Ascending aorta (tissue), 2 donors: ENCODE measurements around the gene SCML1. TPM values are rescaled to one million over a fixed set of nuclear protein-coding genes. Genes with fewer than 3 reads are reported as not detected.

Source experiments
- DNase-seq, 2 donors: peaks; one replicate each; pipeline ENCODE4 v3.0.0-alpha.2; 2019; ENCODE audit warnings: low spot score in 2 of 2
- H3K27ac ChIP-seq, 2 donors: fragments of 200-600 bp; sonication (generic); one replicate each; pipeline ENCODE4 v1.5.1; 2016 to 2017; ENCODE audit warnings: mild to moderate bottlenecking in 1 of 2
- H3K27me3 ChIP-seq: fragments of 200-600 bp; sonication (generic); one replicate; pipeline ENCODE4 v1.5.1; 2017
- H3K36me3 ChIP-seq, 2 donors: fragments of 200-600 bp; sonication (generic); one replicate each; pipeline ENCODE4 v1.5.1; 2016
- H3K4me1 ChIP-seq, 2 donors: fragments of 200-600 bp; sonication (generic); one replicate each; pipeline ENCODE4 v1.5.1; 2016 to 2017; ENCODE audit warnings: mild to moderate bottlenecking in 1 of 2
- H3K4me3 ChIP-seq, 2 donors: fragments of 200-600 bp; sonication (generic); one replicate each; pipeline ENCODE4 v1.5.1; 2016 to 2017; ENCODE audit warnings: mild to moderate bottlenecking in 1 of 2
- H3K9me3 ChIP-seq, 2 donors: fragments of 200-600 bp; sonication (generic); one replicate each; pipeline ENCODE4 v1.5.1; 2016
- CTCF ChIP-seq, 3 experiments: fragments of 200-600 bp in 2 of 3; fragments of 450-650 bp in 1 of 3; sonication (generic) in 2 of 3; IDR thresholded peaks; one replicate each; pipeline ENCODE4 v1.5.1; 2016 to 2019; ENCODE audit warnings: antibody characterized with exemption in 3 of 3, mild to moderate bottlenecking in 1 of 3, moderate library complexity in 1 of 3
- intact Hi-C: fragments of 100-400 bp; cut with DNase I; formaldehyde crosslinking; loops from one replicate; pipeline ENCODE4 v1.15.1; 2023
- total RNA-seq: library from RNA; depleted of rRNA; stranded (reverse); fragments of >200 nt; gene quantifications from one replicate; pipeline ENCODE4 v1.1.0, GENCODE V29; 2016

SCML1 gene
- total RNA-seq, 1 donor from 2014 or later = 5.7 TPM

- intact Hi-C loops = no loop called here
Measured at GRCh38 chrX:17700976-17701375, 36.3 kb upstream of the SCML1 start.

GRCh38 chrX:17703201-17703600 is 34.1 kb upstream of the SCML1 start:
- Histone ChIP-seq H3K27ac (no peak overlapping the region), H3K4me3 (no peak overlapping the region), H3K9me3 (no peaks in the 10 kb centered on the region), H3K4me1 (no peaks in the 10 kb centered on the region), H3K27me3 (no peaks in the 10 kb centered on the region), H3K36me3 (no peaks in the 10 kb centered on the region)
- no peak for TF ChIP-seq CTCF (IDR thresholded peaks at IDR 0.05)
- no peak for DNase-seq
- intact Hi-C loops = no loop called here

More at GRCh38 chrX:17700976-17701375, 36.3 kb upstream of the SCML1 start:
- no peak for DNase-seq
- no peak for TF ChIP-seq CTCF (IDR thresholded peaks at IDR 0.05)
- H3K4me3 ChIP-seq = no peak overlapping the region
- H3K27me3 ChIP-seq = no peaks in the 10 kb centered on the region
- no peak overlapping the region for H3K27ac ChIP-seq
- no peaks in the 10 kb centered on the region for H3K4me1 ChIP-seq
- H3K36me3 ChIP-seq = no peaks in the 10 kb centered on the region
- no peaks in the 10 kb centered on the region for H3K9me3 ChIP-seq

GRCh38 chrX:17705211-17705610 is 32.1 kb upstream of the SCML1 start:
- Histone ChIP-seq H3K4me1 (no peaks in the 10 kb centered on the region), H3K27ac (no peak overlapping the region), H3K36me3 (no peaks in the 10 kb centered on the region), H3K4me3 (no peak overlapping the region), H3K9me3 (no peaks in the 10 kb centered on the region), H3K27me3 (no peaks in the 10 kb centered on the region)
- intact Hi-C loops = no loop called here
- no peak for DNase-seq
- TF ChIP-seq CTCF (IDR thresholded peaks at IDR 0.05) = no peak

DNA sequence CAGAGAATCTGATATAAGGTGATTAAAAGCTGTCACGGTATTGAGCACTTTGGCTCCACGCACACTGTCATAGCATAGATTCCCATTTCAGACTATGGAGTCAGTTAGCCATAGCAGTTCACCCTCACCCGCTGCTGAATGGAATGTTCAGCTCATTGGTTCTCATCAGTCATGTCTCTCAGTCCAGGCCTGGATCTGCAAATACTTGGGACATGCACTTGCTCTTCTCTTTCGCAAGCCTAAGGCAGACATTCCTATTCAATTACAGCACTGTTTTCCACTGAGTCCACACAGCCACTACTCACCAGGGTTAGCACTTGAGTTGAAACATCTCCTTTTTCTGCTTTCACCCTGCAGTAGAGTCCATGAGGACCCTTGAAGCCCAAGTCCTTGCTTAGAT is 30.6 kb upstream of the SCML1 start:
- no peak overlapping the region for H3K4me3 ChIP-seq
- no peaks in the 10 kb centered on the region for H3K9me3 ChIP-seq
- intact Hi-C loops = no loop called here
- no peak for DNase-seq
- H3K36me3 ChIP-seq = no peaks in the 10 kb centered on the region
- H3K27ac ChIP-seq = no peak overlapping the region
- no peak for TF ChIP-seq CTCF (IDR thresholded peaks at IDR 0.05)
- H3K27me3 ChIP-seq = no peaks in the 10 kb centered on the region
- H3K4me1 ChIP-seq = no peaks in the 10 kb centered on the region

DNA sequence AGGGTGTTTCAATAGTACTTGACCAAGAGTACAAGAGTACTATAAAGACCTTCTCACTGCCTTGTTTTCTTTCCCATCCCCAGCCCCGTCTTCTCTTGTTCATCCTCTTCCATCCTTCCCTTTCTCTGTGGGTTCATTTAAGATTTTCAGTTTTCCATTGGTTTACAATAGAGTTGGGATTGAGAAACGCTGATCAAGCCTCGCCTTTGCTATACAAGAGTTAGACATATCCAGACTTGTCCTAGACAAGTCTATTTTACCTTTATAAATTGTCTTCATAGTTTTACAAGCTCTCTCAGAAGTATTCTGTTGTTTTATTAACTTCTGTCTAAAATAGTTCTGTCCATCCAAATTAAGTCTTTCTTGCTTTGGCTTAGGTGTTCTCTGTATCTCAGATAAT is 29.6 kb upstream of the SCML1 start:
- TF ChIP-seq CTCF (IDR thresholded peaks at IDR 0.05) = no peak
- intact Hi-C loops = no loop called here
- H3K9me3 ChIP-seq = no peaks in the 10 kb centered on the region
- no peak overlapping the region for H3K27ac ChIP-seq
- no peaks in the 10 kb centered on the region for H3K4me1 ChIP-seq
- no peaks in the 10 kb centered on the region for H3K27me3 ChIP-seq
- no peak overlapping the region for H3K4me3 ChIP-seq
- no peak for DNase-seq
- no peaks in the 10 kb centered on the region for H3K36me3 ChIP-seq

DNA sequence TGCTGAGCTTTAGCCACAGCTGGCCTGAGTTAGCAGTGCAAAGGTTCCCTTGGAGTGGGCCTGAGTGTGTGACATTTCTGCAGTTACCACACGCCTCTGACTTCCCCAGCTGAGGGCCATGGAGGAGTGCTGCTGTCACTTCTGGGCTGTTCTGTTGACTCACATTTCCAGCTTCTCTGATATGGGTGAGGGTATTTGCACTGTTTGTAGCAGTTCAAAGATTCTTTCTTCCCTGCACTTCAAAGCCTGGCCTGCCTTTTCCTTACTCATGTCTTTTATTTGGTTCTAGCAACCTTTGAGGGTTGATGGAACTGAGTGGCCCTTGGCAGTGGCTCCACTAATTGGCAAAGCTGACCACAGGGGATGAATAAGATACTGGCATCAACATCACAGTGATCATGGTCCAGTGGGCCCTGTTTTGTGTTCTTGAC is 26.4 kb upstream of the SCML1 start:
- H3K9me3 ChIP-seq = no peaks in the 10 kb centered on the region
- H3K27ac ChIP-seq = no peak overlapping the region
- H3K4me1 ChIP-seq = no peaks in the 10 kb centered on the region
- intact Hi-C loops = no loop called here
- no peak for TF ChIP-seq CTCF (IDR thresholded peaks at IDR 0.05)
- no peak overlapping the region for H3K4me3 ChIP-seq
- no peaks in the 10 kb centered on the region for H3K36me3 ChIP-seq
- H3K27me3 ChIP-seq = no peaks in the 10 kb centered on the region
- DNase-seq = no peak
